MM.1S (cell line): ENCODE measurements around the gene CAPN10.

Experiments used
- CTCF ChIP-seq: fragments of 300-600 bp; sonication (generic); IDR thresholded peaks from 2 replicates; pipeline ENCODE4 v1.5.1; 2016; ENCODE audit warnings: antibody characterized with exemption, low read length, mixed read lengths
- EZH2phosphoT487 ChIP-seq: fragments of 300-600 bp; sonication (generic); IDR thresholded peaks from 2 replicates; pipeline ENCODE4 v1.6.1; 2018; ENCODE audit warnings: antibody characterized with exemption, low read length

DNA sequence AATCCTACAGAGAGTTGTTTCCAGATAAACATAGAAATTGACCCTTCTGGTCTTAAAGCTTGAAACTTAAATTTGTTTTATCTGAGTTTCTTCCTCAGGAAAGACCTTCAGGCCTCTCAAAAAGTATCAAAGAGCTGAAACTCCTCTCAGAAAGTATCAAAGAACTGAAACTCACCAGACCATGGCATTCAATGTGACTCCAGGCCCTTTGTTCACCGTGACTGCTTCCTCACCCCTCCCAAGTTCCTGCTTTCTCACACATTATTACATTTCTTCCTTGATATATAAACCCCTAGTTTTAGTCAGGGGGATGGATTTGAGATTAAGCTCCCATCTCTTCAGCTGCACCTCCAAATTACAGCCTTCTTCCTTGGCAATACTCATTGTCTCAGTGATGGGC, 34.7 kb upstream of the CAPN10 start:
- TF ChIP-seq CTCF: no peak
- no peak for TF ChIP-seq EZH2phosphoT487
